ENCODE data around the gene RNF212B. TPM values are rescaled to one million over a fixed set of nuclear protein-coding genes. Genes with fewer than 3 reads are reported as not detected.

The RNF212B gene
- total and polyA plus RNA-seq, 2 of the 13 experiments (the other 11 are each of a cell fraction or from before 2014, with no cell fraction given): 0.05 TPM; not detected in 1

- no peak; the same call in 1 of the 2 replicates for TF ChIP-seq ZNF652 (CRISPR knock-in tag; IDR thresholded peaks at IDR 0.05; ENCODE audit: borderline replicate concordance, low read depth)
- TF ChIP-seq MYC (CRISPR knock-in tag; IDR thresholded peaks at IDR 0.05; ENCODE audit: borderline replicate concordance): peak; percentile 53; the same call in 1 of the 2 replicates
- TF ChIP-seq SMYD3 (CRISPR knock-in tag; IDR thresholded peaks at IDR 0.05): peak; percentile 94
- no peak for TF ChIP-seq MYNN (CRISPR knock-in tag; IDR thresholded peaks at IDR 0.05; ENCODE audit: low read depth)
- TF ChIP-seq CREBL2 (CRISPR knock-in tag; IDR thresholded peaks at IDR 0.05; ENCODE audit: borderline replicate concordance): peak; percentile 52; the same call in 1 of the 2 replicates
- TF ChIP-seq NFIB (CRISPR knock-in tag; IDR thresholded peaks at IDR 0.05; ENCODE audit: borderline replicate concordance): no peak
- TF ChIP-seq ZNF878 (CRISPR knock-in tag; IDR thresholded peaks at IDR 0.05): no peak
- peak; percentile 84; the same call in 1 of the 2 replicates for TF ChIP-seq ZFP1 (CRISPR knock-in tag; IDR thresholded peaks at IDR 0.05)
- TF ChIP-seq KLF16 (CRISPR knock-in tag; IDR thresholded peaks at IDR 0.05): peak in 1 of 2 experiments; percentile 92; a peak in 2 of 4 replicates
- TF ChIP-seq PPARG (CRISPR knock-in tag; conservative IDR thresholded peaks at IDR 0.05): peak; percentile 95
- peak in 1 of 2 experiments; percentile 37; a peak in 1 of 4 replicates for TF ChIP-seq MAFK (conservative IDR thresholded peaks at IDR 0.05 in 1 of 2, IDR thresholded peaks at IDR 0.05 in 1 of 2; ENCODE audit: low read length in 2 of 2)
- TF ChIP-seq RBM39 (IDR thresholded peaks at IDR 0.05; ENCODE audit: low read depth, low read length, poor library complexity, severe bottlenecking): peak; percentile 99
- TF ChIP-seq NFIC (IDR thresholded peaks at IDR 0.05; ENCODE audit: low read length): no peak
- TF ChIP-seq TIGD3 (CRISPR knock-in tag; IDR thresholded peaks at IDR 0.05; ENCODE audit: borderline replicate concordance): no peak
- no peak for TF ChIP-seq ZNF781 (CRISPR knock-in tag; IDR thresholded peaks at IDR 0.05; ENCODE audit: borderline replicate concordance, not compliant biosample characterization)
- no peak for TF ChIP-seq SKIL (CRISPR knock-in tag; IDR thresholded peaks at IDR 0.05; ENCODE audit: borderline replicate concordance)
- TF ChIP-seq TRAFD1 (CRISPR knock-in tag; IDR thresholded peaks at IDR 0.05; ENCODE audit: borderline replicate concordance): peak; percentile 16; the same call in 1 of the 2 replicates
- peak; percentile 89; the same call in 1 of the 2 replicates for TF ChIP-seq ZNF337 (CRISPR knock-in tag; IDR thresholded peaks at IDR 0.05; ENCODE audit: borderline replicate concordance, low read depth)
- TF ChIP-seq ZNF232 (CRISPR knock-in tag; IDR thresholded peaks at IDR 0.05; ENCODE audit: borderline replicate concordance): peak; percentile 92; the same call in 1 of the 2 replicates
- peak; percentile 90 for TF ChIP-seq CBFB (CRISPR knock-in tag; IDR thresholded peaks at IDR 0.05)
- peak; percentile 82 for TF ChIP-seq MXD3 (CRISPR knock-in tag; IDR thresholded peaks at IDR 0.05)
- no peak for TF ChIP-seq TEAD2 (CRISPR knock-in tag; IDR thresholded peaks at IDR 0.05)
Observed at GRCh38 chr14:23306412-23307145, 68.8 kb downstream of the RNF212B start, which contains the start of gene BCL2L2 (continued).

All from HepG2 (cell line).